ENCODE data around the gene P2RX5.
"Not testable (repeated sequence)": the region's sequence is repeated elsewhere in the genome, so short reads cannot be mapped to it uniquely, and the experiment has no call there.

P2RX5 gene, protein sequence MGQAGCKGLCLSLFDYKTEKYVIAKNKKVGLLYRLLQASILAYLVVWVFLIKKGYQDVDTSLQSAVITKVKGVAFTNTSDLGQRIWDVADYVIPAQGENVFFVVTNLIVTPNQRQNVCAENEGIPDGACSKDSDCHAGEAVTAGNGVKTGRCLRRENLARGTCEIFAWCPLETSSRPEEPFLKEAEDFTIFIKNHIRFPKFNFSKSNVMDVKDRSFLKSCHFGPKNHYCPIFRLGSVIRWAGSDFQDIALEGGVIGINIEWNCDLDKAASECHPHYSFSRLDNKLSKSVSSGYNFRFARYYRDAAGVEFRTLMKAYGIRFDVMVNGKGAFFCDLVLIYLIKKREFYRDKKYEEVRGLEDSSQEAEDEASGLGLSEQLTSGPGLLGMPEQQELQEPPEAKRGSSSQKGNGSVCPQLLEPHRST

DNA sequence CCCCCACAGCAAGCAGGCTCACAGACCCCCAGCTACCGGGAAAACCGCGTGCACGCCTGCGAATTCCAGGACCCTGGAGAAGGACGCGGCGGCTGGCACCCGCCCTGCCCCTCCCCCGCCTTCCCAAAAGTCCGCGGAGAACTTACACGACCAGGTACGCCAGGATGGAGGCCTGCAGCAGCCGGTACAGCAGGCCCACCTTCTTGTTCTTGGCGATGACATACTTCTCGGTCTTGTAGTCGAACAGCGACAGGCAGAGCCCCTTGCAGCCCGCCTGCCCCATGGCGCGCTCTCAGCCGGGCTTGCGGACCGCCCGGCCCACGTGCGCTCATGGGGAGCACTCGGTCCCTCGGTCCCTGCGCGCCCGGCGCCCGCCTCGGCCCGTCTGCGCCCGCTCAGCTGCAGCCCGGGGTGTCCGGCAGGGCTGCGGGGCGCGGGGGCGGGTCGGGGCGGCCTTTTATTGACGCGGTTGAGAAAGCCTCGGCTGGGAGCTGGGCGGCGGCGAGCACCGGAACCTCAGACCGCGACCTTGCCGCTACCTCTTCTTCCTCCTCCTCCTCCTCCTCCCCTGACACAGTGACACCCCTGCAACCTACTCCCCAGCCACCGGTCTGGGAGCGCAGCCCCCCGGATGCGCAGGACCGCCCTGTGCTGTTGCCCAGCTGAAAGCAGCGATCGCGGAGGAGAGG is at the start of gene P2RX5:
Gene P2RX5, minus strand, starts transcription at position 433 of the 689 bp plus-strand sequence. Its CDS starts 150 bp downstream, at position 283.
- DNase-seq (ENCODE audit: low read depth in 2 of 2): no peak

DNA sequence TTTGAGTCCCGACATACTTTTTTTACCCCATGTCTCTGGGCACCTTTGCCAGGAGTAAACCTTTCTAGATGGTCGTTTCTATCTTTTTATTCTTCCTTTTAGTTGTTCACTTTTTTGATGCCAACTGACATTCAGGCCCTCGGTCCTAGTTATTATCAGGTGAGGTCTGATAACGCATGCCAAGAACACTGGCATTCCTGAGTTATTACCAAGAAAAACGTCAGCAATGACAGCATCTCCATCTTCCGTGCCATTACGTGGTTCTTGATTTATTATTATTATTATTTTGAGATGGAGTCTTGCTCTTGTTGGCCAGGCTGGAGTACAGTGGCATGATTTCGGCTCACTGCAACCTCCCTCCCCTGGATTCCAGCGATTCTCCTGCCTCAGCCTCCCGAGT is 49.1 kb upstream of the P2RX5 start:
- no peak for DNase-seq (ENCODE audit: low read depth in 2 of 2)

DNA sequence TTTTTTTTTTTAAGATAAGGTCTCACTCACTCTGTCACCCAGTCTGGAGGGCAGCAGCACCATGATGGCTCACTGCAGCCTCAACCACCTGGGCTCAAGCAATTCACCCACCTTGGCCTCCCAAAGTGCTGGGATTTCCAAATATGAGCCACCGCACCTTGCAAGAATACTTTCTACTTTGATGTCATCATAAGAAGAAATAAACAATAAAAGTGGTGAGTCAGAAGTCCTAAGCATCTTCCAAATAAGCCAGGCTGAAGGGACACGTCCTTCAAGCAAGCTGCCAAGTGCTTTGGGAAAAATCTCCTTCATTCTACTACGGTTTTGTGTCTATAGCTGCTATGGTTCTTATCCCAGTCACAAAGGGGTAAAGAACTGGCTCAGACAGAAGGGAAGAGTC is 48.1 kb upstream of the P2RX5 start:
- no peak for DNase-seq (ENCODE audit: low read depth in 2 of 2)

DNA sequence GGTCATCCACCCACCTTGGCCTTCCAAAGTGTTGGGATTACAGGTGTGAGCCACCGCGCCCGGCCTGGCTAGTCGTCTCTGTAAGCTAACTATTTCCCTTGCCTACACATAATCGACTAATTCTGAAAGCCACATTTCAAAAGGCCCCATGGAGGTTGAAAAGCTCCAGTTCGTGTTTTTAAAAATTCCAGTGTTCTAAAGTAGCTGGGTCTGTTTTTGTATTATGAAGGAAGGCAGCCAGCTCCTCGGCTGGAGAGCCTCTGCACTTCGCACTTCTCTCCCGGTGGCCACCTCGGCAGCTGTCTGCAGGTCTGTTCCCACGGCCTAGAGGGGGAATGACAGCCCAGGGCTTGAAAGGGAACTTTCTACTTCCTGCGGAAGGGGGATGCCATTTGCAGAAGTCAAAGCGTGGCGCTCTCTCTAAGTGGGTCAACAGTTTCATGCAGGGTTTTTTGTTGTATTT is 44.7 kb upstream of the P2RX5 start:
- DNase-seq (ENCODE audit: low read depth in 2 of 2): no peak

DNA sequence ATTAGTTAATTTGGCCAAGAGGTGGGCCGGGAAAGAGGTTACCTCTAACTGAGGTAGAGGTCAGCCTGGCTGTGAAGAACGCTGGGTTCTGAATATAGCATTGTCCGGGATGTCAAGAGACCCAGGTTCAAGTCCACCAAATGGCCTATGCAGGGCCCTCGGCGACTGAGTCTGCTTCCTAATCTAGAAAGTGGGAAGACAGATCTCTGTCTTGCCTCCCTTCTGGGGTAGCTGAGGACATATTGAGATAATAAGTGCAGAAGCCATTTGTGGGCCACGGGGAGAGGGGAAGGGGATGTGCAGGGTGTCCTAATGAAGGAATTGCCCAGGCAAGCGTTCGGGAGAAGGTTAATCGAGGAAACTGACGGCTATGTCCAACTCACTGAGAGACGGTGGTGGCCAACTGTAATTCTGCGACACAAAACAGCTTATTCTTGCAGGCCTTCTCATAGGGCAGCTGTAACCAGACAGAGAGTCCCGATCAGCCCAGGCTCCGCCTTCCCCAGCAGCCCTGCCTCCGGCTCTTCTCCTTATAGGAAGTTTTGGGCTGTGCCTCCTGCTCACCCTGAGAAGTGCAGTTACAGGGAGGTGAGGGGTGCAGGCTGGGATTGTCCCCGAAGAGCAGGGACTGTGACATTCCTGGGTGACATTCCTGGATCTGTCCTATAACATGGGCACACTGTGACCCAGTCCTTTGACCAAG is 43.6 kb upstream of the P2RX5 start:
- DNase-seq (ENCODE audit: low read depth in 2 of 2): no peak

DNA sequence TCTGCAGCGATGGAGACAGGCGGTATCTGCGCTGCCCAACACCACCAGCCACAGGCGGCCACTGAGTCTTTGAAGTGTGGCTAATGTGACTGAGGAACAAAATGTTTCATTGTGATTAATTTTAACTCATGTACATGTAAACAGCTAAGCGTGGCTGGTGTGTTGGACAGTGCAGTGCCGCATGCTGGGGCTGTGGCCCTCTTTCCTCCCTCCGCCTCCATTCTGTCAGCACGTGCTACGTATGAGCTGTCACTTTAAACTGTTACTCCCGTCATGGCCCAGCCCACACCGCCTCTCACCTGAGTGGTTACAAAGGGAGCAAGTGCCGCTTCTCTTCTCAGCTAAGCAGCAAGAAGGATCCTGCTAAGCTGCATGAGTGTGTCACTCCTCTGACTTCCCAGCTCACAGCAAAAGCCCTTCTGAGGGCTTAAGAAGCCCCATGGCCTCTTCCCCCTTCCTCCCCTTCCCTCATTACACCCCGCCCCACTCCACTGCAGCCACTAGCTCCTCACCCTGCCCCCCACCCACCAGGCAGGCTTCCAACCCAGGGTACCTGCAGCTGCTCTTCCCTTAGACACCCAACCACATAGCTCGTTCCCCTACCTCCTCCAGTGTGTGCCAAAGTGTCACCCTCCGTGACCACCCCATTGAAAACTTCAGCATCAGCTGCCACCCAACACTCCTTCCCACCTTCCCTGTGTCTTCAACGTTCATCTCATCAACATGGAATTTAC is 42.8 kb upstream of the P2RX5 start:
- no peak for DNase-seq (ENCODE audit: low read depth in 2 of 2)

DNA sequence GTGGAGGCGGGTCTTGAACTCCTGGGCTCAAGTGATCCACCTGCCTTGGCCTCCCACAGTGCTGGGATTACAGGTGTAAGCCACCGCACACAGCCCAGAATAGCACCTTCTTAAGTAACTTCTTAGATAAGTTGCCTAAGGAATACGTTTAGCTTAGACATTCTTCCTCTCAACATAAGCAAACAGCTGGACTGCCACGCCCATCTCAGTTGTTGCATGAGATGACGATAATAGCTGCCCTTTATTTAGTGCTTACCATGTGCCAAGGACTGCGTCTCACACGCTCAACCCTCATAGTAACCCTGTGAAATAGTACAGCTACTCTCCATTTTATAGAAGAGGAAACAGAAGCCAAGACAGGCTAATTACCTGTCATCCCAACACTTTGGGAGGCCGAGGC is 39.6 kb upstream of the P2RX5 start:
- no peak for DNase-seq (ENCODE audit: low read depth in 2 of 2)

DNA sequence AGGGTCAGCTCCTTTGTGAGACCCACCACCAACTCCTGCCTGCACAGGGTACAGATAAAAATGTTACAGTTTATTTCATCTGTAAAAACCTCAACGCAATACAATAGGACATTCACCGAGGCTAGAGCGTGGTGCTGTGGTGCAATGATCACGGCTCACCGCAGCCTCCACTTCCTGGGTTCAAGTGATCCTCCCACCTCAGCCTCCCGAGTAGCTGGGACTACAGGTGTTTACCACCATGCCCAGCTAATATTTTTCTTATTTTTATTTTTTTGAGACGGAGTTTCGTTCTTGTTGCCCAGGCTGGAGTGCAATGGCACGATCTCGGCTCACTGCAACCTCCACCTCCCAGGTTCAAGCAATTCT is 38.9 kb upstream of the P2RX5 start:
- DNase-seq (ENCODE audit: low read depth in 2 of 2): not testable (repeated sequence)

DNA sequence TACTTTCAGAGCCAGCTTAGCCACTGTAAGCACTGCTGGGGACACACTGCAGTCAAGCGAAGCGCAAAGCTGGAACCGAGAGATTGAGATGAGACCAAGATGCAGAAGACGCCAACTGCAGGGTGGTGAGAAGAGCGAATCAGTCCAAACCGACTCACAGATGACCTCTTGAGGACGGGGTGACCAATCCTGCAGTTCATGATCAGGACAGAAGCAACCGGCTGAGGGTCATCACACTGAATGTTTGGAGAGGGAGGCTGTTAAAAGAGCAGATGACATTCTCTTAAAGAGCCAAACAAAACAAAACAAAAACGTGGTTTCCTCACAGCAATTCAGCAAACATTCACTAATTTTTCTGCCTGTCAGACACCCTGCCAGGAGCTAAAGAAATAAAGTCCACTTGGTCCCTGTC is 36.3 kb upstream of the P2RX5 start:
- no peak for DNase-seq (ENCODE audit: low read depth in 2 of 2)

DNA sequence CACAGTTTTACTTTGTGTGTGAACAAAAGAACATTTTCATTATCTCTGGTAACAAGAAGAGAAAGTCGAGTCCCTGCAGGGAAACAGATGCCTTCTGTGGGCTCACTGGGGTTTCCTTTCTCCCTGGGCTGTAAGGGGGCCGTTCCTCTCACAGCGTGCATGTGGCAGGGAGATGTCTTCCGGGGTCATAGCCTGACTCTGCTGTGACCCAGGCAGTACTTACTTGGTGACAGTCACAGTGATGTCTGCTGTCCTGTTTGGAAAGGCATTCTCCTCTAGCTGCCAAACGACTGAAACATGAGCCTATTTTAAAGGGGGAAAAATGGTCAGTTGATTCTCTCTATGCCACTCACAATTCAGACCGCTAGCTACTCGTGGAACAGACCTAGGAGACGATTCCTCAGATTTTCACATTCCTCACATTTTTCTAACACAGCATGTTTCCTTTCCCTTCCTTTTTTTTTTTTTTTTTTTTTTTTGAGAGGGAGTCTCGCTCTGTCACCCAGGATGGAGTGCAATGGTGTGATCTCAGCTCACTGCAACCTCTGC is 35.0 kb upstream of the P2RX5 start:
- DNase-seq (ENCODE audit: low read depth in 2 of 2): peak; percentile 19 to 24

DNA sequence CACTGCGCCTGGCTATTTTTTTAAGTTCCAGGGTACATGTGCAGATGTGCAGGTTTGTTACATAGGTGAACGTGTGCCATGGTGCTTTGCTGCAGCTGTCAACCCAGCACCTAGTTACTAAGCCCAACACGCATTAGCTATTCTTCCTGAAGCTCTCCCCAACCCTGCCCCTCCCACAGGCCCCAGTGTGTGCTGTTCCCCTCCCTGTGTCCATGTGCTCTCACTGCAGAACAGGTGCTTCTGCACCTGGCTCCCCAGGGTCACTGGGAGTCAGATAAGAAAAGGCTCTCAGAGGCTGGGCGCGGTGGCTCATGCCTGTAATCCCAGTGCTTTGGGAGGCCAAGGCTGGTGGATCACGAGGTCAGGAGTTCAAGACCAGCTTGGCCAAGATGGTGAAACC is 33.9 kb upstream of the P2RX5 start:
- DNase-seq (ENCODE audit: low read depth in 2 of 2): no peak

DNA sequence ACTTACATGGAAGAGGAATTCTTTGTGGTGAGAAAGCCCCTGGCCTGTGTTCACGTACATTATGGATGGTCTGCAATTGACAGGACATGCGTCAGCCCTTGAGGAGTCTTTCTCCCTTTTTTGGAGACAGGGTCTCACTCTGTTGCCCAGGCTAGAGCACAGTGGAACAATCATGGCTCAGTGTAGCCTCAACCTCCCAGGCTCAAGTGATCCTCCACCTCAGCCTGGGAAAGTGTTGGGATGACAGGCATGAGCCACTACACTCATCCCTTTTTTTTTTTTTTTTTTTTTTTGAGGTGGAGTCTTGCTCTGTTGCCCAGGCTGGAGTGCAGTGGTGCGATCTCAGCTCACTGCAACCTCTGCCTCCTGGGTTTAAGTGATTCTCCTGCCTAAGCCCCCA is 32.1 kb upstream of the P2RX5 start:
- DNase-seq (ENCODE audit: low read depth in 2 of 2): not testable (repeated sequence)

DNA sequence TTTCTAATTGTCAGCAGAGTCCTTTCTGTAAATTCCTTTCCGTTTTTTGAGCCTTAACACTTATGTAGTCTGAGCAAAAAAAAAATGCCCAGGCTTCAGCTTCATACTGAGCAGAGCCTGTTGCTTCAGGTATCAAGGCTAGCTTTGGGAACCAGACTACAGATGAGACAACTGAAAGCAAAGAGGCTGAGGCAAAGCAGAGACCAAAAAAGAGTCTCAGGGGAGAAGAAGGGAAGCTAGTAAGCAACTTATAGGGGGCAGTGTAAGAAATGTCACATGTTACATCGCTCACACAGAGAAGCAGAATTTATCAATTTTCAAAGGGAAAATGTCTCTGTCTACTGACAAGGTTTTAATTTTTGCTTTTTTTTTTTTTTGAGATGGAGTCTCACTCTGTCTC is 31.1 kb upstream of the P2RX5 start:
- no peak for DNase-seq (ENCODE audit: low read depth in 2 of 2)

DNA sequence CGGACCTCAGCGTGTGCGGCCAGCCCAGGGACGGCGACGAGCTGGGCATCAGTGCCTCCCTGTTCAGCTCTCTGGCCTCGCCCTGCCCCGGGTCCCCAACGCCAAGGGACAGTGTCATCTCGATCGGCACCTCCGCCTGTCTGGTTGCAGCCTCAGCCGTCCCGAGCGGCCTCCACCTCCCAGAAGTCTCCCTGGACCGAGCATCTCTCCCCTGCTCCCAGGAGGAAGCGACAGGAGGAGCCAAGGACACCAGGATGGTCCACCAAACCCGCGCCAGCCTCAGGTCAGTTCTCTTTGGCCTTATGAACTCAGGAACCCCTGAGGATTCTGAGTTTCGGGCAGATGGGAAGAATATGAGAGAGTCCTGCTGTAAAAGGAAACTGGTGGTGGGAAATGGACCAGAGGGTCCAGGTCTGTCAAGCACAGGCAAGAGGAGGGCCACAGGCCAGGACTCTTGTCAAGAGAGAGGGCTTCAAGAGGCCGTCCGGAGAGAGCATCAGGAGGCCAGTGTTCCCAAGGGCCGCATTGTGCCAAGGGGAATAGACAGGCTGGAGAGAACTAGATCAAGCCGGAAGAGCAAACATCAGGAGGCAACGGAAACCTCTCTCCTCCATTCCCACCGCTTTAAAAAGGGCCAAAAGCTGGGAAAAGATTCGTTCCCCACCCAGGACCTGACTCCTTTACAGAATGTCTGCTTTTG is 28.6 kb upstream of the P2RX5 start:
- no peak for DNase-seq (ENCODE audit: low read depth in 2 of 2)

DNA sequence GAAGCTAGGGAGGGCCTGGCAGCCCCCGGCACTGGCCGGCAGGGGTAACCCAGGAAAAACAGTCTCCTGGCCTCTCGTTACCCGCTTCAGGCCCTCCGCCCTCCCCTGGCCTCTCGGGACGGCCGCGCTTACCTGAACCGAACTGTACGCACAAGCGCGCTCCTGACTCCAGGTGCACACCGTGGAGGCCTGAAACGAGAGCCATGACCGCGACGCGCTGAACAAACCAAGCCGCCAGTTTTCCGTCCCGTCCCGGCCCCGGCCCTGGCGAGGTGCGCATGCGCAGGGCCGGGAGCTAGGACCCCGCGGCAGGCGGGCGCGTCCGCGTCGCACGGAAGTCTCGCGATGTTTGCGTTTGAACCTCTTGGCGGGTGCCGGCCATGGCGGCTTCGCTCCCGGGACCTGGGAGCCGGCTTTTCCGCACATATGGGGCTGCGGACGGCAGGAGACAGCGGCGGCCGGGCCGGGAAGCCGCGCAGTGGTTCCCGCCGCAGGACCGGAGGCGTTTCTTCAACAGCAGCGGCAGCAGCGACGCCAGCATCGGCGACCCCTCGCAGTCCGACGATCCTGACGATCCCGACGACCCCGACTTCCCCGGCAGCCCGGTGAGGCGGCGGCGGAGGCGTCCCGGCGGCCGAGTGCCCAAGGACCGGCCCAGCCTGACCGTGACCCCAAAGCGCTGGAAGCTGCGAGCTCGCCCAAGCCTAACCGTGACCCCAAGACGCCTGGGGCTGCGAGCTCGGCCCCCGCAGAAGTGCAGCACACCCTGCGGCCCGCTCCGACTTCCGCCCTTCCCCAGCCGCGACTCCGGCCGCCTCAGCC is 27.8 kb upstream of the P2RX5 start, which contains the start of gene HASPIN:
Gene HASPIN, plus strand, starts transcription at position 348 of the 822 bp plus-strand sequence. Its CDS starts 33 bp downstream, at position 381.
- peak; percentile 67 to 70 for DNase-seq (ENCODE audit: low read depth in 2 of 2)

DNA sequence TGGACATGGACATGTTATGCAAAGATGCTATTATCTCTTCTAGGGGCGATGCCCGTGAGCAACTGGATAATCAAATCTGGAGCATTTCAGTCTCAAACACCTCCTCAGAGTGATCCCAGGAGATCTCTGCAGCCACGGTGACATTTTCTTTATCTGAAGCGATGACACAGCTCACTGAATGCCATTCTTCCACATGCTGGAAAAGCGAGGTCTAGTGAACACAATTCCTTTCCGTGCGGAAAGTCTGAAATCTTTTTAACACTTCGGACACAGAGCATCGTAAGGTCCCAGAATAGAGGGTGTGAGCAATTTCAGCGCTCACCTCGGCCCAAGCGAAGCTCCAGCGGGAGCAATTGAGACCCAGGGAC is 27.2 kb upstream of the P2RX5 start:
- DNase-seq (ENCODE audit: low read depth in 2 of 2): no peak

DNA sequence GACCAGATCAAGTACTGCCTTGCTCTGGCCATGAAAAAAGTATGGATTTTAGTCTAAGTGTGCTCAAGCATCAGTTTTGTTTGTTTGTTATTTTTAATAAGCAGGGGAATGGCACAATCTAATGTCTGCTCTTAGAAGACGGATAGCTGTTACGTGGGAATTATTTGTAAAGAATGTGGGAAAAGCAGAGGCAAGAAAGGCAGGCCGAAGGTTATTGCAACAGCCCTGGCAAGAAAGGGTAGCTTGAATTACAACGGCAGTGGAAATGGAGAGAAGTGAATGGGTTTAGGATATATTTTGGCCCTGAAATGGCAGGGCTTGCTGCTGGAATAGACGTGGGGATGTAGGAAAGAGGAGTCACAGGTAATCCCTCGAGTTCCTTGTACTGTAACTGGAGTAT is 26.8 kb upstream of the P2RX5 start:
- DNase-seq (ENCODE audit: low read depth in 2 of 2): no peak

DNA sequence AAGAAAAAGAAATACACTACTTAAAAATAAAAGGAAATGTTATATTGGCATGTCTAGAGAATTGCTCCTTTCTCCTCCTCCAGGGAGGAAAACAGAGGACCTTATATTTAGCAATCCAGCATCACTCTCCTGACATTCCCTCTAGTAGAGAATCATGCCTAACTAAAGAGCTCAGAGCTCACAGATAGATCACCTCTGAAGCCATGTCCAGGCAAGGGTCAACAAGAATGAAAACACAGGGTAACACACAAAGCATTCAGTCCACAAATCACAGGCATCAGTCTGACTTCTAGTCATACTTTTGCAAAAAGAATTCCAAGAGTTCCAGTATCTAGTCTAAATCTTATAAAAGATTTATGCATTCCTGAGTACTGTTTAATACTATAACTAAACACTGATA is 23.3 kb upstream of the P2RX5 start:
- DNase-seq (ENCODE audit: low read depth in 2 of 2): no peak

DNA sequence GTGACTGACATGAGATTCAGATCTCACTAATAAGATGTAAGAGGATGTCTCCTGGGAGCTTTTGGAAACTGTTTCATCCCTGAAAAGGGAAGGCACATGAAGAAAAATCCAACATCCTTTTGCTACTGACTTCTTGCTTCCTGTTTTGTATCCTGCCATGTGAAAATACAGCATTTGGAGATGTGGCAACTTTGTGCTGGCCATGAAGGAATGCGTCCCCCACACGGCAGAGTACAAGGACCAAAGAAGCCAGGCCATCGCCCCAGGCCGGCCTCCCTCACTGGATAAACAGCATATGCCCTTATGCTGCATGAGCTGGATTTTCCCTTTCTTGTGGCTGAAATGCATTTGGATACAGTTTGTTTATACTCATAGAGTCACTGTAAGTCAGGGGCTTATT is 22.2 kb upstream of the P2RX5 start:
- DNase-seq (ENCODE audit: low read depth in 2 of 2): no peak

DNA sequence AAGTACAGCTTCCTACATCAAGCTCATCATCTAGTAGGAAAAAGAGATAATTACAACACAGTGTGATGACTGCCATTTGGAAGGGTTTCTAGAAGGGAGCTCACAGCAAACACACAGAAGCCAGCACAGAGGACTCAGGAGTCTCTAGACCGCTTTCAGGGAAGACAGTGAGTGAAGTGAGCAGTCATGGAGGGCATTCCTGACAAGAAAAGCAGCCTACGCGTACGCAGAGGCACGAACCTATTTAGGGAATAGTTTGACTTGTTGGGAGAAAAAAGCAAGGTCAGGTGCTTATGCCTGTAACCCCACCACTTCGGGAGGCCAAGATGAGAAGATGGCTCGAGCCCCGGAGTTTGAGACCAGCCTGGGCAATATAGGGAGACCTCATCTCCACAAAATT is 19.3 kb upstream of the P2RX5 start:
- DNase-seq (ENCODE audit: low read depth in 2 of 2): no peak
